CD4-positive, alpha-beta T cell treated with Interleukin-2 at 100 ng/mL for 4 hours (primary cell): ENCODE data around the gene DNMT1.
"Not testable (repeated sequence)": the region's sequence is repeated elsewhere in the genome, so short reads cannot be mapped to it uniquely, and the experiment has no call there.

Experiments used
- DNase-seq: peaks from one replicate; pipeline ENCODE4 v3.0.0-alpha.2; 2020; ENCODE audit warnings: low spot score

The DNMT1 gene

DNA sequence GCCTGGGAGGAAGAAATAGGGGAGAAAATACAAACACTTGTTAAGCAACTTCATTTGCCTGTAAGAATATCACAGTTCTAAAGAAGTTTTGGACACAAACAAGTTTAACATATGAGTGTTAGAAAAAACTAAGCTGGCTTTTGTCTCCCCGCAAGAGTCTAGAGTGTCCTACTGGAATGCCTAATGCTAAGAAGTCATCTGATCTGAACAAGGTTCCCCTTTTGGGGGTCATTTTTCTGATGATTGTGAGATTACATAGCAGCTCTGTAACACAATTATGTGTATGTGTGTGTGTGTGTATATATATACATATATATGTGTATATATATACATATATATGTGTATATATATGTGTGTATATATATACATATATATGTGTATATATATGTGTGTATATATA is 12.7 kb downstream of the DNMT1 start:
- DNase-seq, result no peak

DNA sequence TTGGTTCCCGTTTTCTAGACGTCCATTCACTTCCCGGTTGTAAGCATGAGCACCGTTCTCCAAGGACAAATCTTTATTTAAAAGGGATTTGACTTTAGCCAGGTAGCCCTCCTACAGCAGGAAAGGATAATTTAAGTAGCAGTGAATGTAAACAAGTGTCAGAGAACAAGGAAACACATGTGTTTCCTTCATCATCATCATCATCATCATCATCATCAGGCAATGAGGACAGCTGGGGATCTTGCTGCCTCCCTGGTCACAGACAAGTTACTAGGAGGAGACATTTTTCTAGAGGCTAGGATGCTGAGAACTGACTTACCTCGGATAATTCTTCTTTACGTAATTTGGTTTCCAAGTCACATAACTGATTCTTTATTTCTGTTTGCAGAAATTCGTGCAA is 14.3 kb downstream of the DNMT1 start:
- DNase-seq, result no peak

- DNase-seq, result not testable (repeated sequence)
Observed at GRCh38 chr19:10180024-10180423, 14.7 kb downstream of the DNMT1 start.

DNA sequence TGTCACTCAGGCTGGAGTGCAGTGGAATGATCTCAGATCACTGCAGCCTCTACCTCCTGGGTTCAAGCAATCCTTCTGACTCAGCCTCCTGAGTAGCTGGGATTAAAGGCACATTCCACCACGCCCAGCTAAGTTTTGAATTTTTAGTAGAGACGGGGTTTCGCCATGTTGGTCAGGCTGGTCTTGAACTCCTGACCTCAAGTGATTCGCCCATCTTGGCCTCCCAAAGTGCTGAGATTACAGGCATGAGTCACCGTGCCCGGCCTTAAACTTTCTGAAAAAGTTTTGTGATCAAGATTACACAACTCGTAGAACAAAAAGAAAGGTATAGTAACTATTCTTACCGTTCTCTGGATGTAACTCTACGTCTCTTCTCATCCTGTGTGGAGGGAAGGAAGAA is 21.2 kb downstream of the DNMT1 start:
- no peak for DNase-seq

DNA sequence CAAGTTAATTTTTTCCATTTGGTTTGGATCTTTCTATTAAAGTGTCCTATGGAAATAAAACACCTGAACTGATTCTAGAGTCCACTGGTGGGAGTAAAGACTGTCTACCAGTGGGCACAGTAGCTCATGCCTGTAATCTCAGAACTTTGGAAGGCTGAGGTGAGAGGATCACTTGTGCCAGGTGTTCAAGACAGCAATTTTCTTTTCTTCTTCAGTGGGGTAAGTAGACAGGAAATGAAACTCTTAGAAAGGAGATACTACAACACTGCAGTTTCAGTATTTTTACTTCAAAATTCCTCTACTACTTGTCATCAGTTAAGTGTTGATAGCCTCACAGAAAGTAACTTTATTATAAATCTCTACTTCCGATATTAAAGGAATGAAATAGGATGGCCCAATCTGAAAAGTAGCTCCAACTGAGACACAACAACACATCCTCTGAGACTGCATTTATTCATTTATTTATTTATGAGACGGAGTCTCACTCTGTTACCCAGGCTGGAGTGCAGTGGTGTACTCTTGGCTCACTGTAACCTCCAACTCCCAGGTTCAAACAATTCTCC is 26.3 kb downstream of the DNMT1 start:
- DNase-seq, result no peak

- DNase-seq, result no peak
Observed at GRCh38 chr19:10167459-10167858, 27.3 kb downstream of the DNMT1 start.

DNA sequence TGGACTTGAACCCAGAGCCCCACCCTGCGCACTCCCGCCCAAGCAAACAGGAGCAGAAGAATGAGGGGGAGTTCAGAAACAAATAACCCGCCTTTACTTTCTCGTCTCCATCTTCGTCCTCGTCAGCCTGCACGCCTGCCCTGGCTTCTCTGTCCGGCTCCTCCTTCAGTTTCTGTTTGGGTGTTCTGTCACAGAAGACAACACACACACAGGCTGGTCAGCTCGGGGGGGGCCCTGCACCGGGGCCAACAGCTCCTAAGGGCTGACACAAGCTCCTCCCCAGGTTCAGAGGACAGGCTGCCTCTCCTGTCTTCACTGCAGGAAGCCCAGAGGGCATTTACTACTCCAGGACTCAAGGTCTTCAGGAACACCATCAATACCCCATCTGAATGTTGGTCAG is 28.3 kb downstream of the DNMT1 start:
- DNase-seq, result not testable (repeated sequence)

- DNase-seq, result no peak
Observed at GRCh38 chr19:10166046-10166445, 28.7 kb downstream of the DNMT1 start.

DNA sequence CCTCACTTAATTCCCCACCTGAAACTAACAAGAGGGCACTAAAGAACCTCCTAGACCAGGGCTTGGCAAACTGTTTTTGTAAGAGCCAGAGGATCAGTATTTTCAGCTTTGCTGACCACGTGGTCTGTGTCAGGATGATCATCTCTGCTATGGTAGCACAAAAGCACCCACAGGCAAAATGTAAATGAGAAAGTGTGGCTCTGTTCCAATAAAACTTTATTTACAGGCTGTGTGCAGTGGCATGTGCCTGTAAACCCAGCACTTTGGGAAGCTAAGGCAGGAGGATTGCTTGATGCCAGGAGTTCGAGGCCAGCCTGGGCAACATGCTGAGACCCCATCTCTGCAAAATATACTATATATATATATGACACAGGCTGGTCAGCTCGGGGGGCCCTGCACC is 31.2 kb downstream of the DNMT1 start:
- no peak for DNase-seq

GRCh38 chr19:10159610-10160009 is 35.1 kb downstream of the DNMT1 start:
- no peak for DNase-seq

DNA sequence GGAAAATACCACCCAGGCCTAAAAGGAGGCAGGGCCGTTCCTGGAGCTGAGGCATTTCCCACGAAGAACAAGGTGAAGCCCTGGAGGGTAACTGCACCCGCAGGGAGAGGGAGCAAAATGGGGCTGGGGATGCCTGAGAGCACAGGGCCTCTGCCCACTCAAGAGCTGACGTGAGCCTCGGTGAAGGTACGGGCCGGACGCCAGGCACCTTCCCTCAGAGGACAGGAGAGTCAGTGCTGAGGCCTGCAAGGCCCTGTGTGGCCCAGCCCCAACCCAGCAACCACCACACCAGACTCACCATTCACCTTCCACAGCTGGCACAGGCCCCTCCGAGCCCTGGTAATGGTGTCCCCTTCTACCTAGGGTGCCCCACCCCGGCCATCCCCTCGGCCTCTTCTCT is 36.3 kb downstream of the DNMT1 start:
- no peak for DNase-seq

- DNase-seq, result no peak
Observed at GRCh38 chr19:10158071-10158470, 36.7 kb downstream of the DNMT1 start.

DNA sequence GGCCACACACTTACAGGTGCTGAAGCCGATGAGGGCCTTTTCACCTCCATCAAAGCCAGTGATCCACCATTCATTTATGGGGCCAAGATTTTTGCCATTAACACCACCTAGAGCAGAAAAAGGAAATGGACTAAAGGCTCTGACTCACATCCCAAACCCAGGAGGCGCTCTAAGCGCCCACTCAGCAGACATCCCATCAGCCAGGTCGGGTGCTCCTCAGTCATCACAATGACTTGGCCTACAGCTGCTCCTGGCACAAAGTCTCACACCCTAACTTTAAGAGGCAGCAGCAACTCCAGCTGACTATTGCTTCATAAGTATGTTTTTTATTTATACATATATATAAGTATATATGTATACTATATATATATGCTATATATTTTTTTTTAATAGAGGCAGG is 38.9 kb downstream of the DNMT1 start:
- DNase-seq, result no peak

GRCh38 chr19:10152100-10152499 is 42.7 kb downstream of the DNMT1 start:
- no peak for DNase-seq

DNA sequence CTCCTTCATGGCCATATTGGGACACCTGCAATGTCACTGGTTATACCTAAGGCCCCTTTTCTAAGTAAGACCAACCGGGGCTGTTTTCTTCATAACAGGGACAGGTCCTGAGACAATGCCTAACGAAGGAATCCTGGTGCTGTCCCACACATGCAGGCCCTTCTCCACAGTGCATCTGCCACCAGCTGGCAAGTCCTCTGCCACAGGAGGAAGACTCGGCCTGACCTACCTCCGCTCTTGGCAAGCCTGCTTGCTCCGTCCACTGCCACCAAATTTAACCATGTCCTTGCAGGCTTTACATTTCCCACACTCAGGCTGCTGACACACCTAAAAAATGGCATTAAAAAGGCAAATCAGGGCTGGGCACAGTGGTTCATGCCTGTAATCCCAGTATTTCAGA is 43.2 kb downstream of the DNMT1 start:
- no peak for DNase-seq

DNA sequence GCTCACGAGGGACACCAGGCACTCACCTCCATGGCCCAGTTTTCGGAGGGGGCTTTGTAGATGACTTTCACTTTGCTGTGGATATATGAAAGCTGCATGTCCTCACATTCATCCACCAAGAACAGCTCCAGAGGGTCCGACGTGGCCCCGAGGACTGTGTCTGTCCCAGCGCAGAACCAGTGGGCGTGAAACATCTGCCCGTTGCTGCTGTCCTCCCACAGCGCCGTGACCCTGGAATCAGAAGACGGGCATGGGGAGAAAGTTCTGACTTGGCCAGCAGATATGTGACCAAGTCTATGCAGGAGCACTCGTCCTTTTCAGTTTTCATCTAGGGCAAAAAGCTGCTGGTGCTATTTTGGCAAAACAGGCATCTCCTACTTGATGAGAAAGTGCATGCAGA is 45.3 kb downstream of the DNMT1 start:
- DNase-seq, result no peak

GRCh38 chr19:10146142-10146541 is 48.6 kb downstream of the DNMT1 start:
- no peak for DNase-seq

GRCh38 chr19:10145031-10145430 is 49.7 kb downstream of the DNMT1 start:
- peak; percentile 19 for DNase-seq

DNA sequence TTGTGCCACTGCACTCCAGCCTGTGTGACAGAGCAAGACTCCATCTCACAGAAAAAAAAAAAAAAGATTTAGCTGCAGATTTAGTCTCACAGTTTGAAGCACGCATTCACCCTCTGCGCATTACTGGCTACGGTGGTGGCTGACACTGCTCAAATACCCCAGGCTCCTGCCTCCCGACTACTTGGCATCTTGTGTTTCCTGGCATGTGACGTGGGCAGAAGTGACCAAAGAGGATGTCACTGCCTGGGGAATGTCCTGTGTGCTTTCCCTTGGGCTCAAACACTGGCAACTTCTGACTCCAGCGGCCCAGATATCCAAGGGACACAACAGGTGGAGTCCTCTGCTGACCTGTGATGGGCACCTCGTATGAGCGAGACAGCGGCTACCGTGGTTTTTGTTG is 50.4 kb downstream of the DNMT1 start:
- DNase-seq, result no peak

- DNase-seq, result peak; percentile 16
Observed at GRCh38 chr19:10143681-10144080, 51.1 kb downstream of the DNMT1 start.

DNA sequence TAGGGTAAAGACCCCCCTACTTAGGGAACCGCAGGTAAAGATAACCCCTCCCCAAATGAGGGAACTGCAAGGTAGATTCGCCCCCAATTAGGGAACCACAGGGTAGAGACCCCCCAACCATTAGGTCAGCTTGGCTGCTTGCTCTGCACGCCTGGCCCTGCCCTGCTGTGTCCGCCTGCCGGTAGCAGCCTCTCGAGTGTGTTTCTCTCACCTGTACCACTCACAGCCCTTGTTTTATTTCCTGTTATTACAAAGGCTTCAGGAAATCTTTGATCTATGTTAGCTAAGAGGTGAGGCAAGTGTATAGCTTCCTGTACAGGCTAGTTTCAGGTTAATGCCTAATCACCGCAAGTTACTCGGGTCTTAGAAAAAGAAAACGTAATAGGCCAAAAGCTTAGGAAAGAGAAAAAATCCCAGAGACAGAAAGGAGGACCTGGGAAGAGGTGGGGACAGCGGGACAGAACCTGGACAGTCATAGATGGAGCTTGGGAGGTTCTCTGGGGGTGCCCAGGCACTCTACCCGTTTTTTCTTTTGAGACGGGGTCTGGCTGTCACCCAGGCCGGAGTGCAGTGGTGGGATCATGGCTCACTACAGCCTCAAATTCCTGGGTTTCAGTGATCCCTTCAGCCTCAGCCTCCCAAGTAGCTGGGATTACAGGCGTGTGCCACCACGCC is 51.9 kb downstream of the DNMT1 start:
- peak; percentile 83 for DNase-seq

GRCh38 chr19:10141973-10142372 is 52.8 kb downstream of the DNMT1 start:
- no peak for DNase-seq

DNA sequence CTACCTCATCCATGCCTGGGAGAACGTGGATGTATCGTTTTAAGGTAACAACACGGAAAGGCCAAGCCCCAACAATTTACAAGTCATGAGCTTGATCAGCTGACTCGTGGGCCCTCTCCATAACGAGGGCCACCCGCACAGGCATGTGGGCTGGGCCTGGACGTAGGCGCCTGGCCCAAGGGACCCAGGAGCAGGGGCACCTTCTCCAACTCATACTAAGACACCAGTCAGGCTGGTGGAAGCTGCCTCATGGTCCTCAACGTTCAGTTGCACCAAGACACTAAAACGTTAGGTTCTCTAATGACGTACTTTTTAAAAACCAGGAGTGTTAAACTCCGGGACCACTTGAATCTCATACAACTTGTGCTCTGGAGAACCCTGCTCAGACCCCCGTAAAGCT is 53.3 kb downstream of the DNMT1 start:
- no peak for DNase-seq

GRCh38 chr19:10139952-10140351 is 54.8 kb downstream of the DNMT1 start:
- DNase-seq, result no peak
